ENCODE measurements around the gene FABP1. TPM values are rescaled to one million over a fixed set of nuclear protein-coding genes. Genes with fewer than 3 reads are reported as not detected.

The FABP1 gene
- total and polyA plus RNA-seq, 2 donors (not counting 1 experiment from before 2014, with no cell fraction given): not detected

DNA sequence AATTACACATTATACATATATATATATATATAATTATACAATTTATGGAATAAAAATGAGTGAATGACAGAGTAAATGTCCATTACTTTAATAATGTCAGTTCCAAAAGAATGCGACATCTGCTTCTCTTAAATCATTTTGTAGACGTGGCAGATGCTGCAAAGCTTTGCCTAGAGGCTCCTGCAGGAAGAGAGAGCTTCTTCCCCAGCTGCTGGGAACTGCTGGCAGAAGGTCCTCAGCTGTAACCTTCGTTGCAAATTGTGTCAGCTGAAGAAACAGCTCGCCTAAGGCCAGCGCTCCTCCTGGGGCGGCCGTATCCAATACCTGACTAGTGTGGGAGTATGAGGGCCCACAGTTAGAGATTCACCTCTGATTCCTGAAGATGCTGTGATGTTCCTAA is 32.7 kb upstream of the FABP1 start:
- H3K27ac ChIP-seq (ENCODE audit: low read length in 2 of 2): no peak overlapping the region
- H4K20me1 ChIP-seq (ENCODE audit: control insufficient read depth, insufficient read depth, low read length, poor library complexity, severe bottlenecking): no peaks in the 10 kb centered on the region
- H3K27me3 ChIP-seq (replicated peaks in 1 of 4; ENCODE audit: control extremely low read depth in 1 of 4, control insufficient read depth in 3 of 4, insufficient read depth in 4 of 4, low read length in 3 of 4): no peaks in the 10 kb centered on the region
- ChIA-PET POLR2A (no interaction called here), CTCF (interaction anchor here (1.0 to 3.8 kb wide), 8 partner anchors 9 to 162 kb away, joined by 3 to 46 read pairs (median 4); partner anchors contain the start of gene THNSL2)
- Mint-ChIP-seq H3K4me1 (peaks cover 1% of the 10 kb centered on the region), H3K27ac (no peak overlapping the region), H3K4me3 (no peak overlapping the region), H3K9me3 (ENCODE audit: insufficient read depth) (no peaks in the 10 kb centered on the region), H3K27me3 (no peaks in the 10 kb centered on the region)
- no peak overlapping the region for H2AFZ ChIP-seq (ENCODE audit: insufficient read depth, low read depth, low read length, poor library complexity, severe bottlenecking)
- intact Hi-C loops (cut with micrococcal nuclease): loop anchor here (1.0 kb wide), 1 partner anchor 100 kb away; no protein-coding TSS in a partner anchor
- no peak overlapping the region for H3K9ac ChIP-seq (ENCODE audit: low read length)
- no peaks in the 10 kb centered on the region for H3K9me3 ChIP-seq (ENCODE audit: control extremely low read depth in 1 of 3, control insufficient read depth in 2 of 3, insufficient read depth in 1 of 3, low read length in 2 of 3)
- no peak overlapping the region for H3K4me3 ChIP-seq (ENCODE audit: control extremely low read depth in 1 of 5, extremely low read depth in 1 of 5, insufficient read depth in 1 of 5, low read depth in 2 of 5, low read length in 4 of 5)
- no peak for TF ChIP-seq EZH2 (IDR thresholded peaks at IDR 0.05; ENCODE audit: borderline replicate concordance, insufficient read depth, low read depth, low read length, poor library complexity, severe bottlenecking)
- TF ChIP-seq CTCF (IDR thresholded peaks at IDR 0.05): no peak
- DNase-seq: no peak
- no peaks in the 10 kb centered on the region for H3K36me3 ChIP-seq (replicated peaks in 1 of 2; ENCODE audit: control extremely low read depth in 1 of 2, control insufficient read depth in 1 of 2, extremely low read depth in 1 of 2, insufficient read depth in 2 of 2, low read length in 1 of 2)
- 92% methylated on average over 7 of the region's 7 CpGs for WGBS (ENCODE audit: insufficient coverage)
- ATAC-seq (ENCODE audit: low read depth): no peak
- H3K79me2 ChIP-seq (ENCODE audit: control insufficient read depth, insufficient read depth, low read length): no peaks in the 10 kb centered on the region
- no peak overlapping the region for H3K4me2 ChIP-seq (replicated peaks; ENCODE audit: low read depth, low read length, poor library complexity, severe bottlenecking)
- H3K4me1 ChIP-seq (ENCODE audit: control insufficient read depth in 2 of 2, insufficient read depth in 2 of 2, low read length in 2 of 2): no peaks in the 10 kb centered on the region

- Histone ChIP-seq H3K9ac (ENCODE audit: low read length) (no peak overlapping the region), H3K4me2 (replicated peaks; ENCODE audit: low read depth, low read length, poor library complexity, severe bottlenecking) (no peak overlapping the region), H3K36me3 (replicated peaks in 1 of 2; ENCODE audit: control extremely low read depth in 1 of 2, control insufficient read depth in 1 of 2, extremely low read depth in 1 of 2, insufficient read depth in 2 of 2, low read length in 1 of 2) (no peaks in the 10 kb centered on the region), H3K4me1 (ENCODE audit: control insufficient read depth in 2 of 2, insufficient read depth in 2 of 2, low read length in 2 of 2) (no peaks in the 10 kb centered on the region), H3K27me3 (replicated peaks in 1 of 4; ENCODE audit: control extremely low read depth in 1 of 4, control insufficient read depth in 3 of 4, insufficient read depth in 4 of 4, low read length in 3 of 4) (no peaks in the 10 kb centered on the region), H4K20me1 (ENCODE audit: control insufficient read depth, insufficient read depth, low read length, poor library complexity, severe bottlenecking) (no peaks in the 10 kb centered on the region), H3K27ac (ENCODE audit: low read length in 2 of 2) (no peak overlapping the region), H3K4me3 (ENCODE audit: control extremely low read depth in 1 of 5, extremely low read depth in 1 of 5, insufficient read depth in 1 of 5, low read depth in 2 of 5, low read length in 4 of 5) (no peak overlapping the region), H3K79me2 (ENCODE audit: control insufficient read depth, insufficient read depth, low read length) (no peaks in the 10 kb centered on the region), H3K9me3 (ENCODE audit: control extremely low read depth in 1 of 3, control insufficient read depth in 2 of 3, insufficient read depth in 1 of 3, low read length in 2 of 3) (no peaks in the 10 kb centered on the region), H2AFZ (ENCODE audit: insufficient read depth, low read depth, low read length, poor library complexity, severe bottlenecking) (no peak overlapping the region)
- no peaks in the 10 kb centered on the region for H3K27me3 Mint-ChIP-seq
- ATAC-seq (ENCODE audit: low read depth): peak; percentile 57
- DNase-seq: peak; percentile 75
- no peak overlapping the region for H3K27ac Mint-ChIP-seq
- H3K4me1 Mint-ChIP-seq: peaks cover 1% of the 10 kb centered on the region
- 33% methylated on average over 3 of the region's 5 CpGs for WGBS (ENCODE audit: insufficient coverage)
- intact Hi-C loops (cut with micrococcal nuclease): loop anchor here (1.0 kb wide), 1 partner anchor 100 kb away; no protein-coding TSS in a partner anchor
- ChIA-PET CTCF (interaction anchor here (0.9 to 3.8 kb wide), 11 partner anchors 10 to 162 kb away, joined by 3 to 46 read pairs (median 4); partner anchors contain the start of gene THNSL2), POLR2A (no interaction called here)
- H3K4me3 Mint-ChIP-seq: no peak overlapping the region
- TF ChIP-seq EZH2 (IDR thresholded peaks at IDR 0.05; ENCODE audit: borderline replicate concordance, insufficient read depth, low read depth, low read length, poor library complexity, severe bottlenecking): no peak
- peak; percentile 95 for TF ChIP-seq CTCF (IDR thresholded peaks at IDR 0.05)
- H3K9me3 Mint-ChIP-seq (ENCODE audit: insufficient read depth): no peaks in the 10 kb centered on the region
These were observed 32.1 kb upstream of the FABP1 start for GRCh38 chr2:88159955-88160415.
